ENCODE data around the gene CDKN2A. TPM values are rescaled to one million over a fixed set of nuclear protein-coding genes. Genes with fewer than 3 reads are reported as not detected.

The CDKN2A gene
- total RNA-seq, 1 experiment from 2014 or later: 282 TPM

GRCh38 chr9:21993007-21993406 is 1.2 kb downstream of the CDKN2A start:
- Histone ChIP-seq H3K79me2 (ENCODE audit: low read depth) (peaks cover 95% of the 10 kb centered on the region), H3K9me2 (ENCODE audit: insufficient read depth) (no peaks in the 10 kb centered on the region), H3K4me3 (peak overlapping the region; percentile 95), H2AFZ (peak overlapping the region; percentile 85; the same call in 1 of the 2 replicates), H3K9me3 (ENCODE audit: insufficient read depth, low read depth) (no peaks in the 10 kb centered on the region), H3K4me2 (peak overlapping the region; percentile 94), H3K36me3 (ENCODE audit: low read depth) (peaks cover 14% of the 10 kb centered on the region), H3K27ac (peak overlapping the region; percentile 78), H3F3A (ENCODE audit: insufficient read depth, low read depth) (peaks cover 18% of the 10 kb centered on the region), H3K27me3 (ENCODE audit: insufficient read depth, low read depth) (no peaks in the 10 kb centered on the region), H4K20me1 (ENCODE audit: insufficient read depth) (no peaks in the 10 kb centered on the region), H3K4me1 (replicated peaks; ENCODE audit: insufficient read depth) (peaks cover 33% of the 10 kb centered on the region; the same call in 1 of the 2 replicates)
- no TSS peak for BruUV-seq (replicated peaks)
- intact Hi-C loops (cut with micrococcal nuclease; ENCODE audit: unreplicated experiment): no loop called here
- DNase-seq: no peak
- POLR2A ChIA-PET (ENCODE audit: unreplicated experiment): no interaction called here
- CTCF ChIA-PET: no interaction called here
- TF ChIP-seq EZH2 (IDR thresholded peaks at IDR 0.05; ENCODE audit: low read depth) (no peak), CTCF (conservative IDR thresholded peaks at IDR 0.05) (0 out of 2 replicates have a peak, but pooled peaks have one; percentile 7)

GRCh38 chr9:21991072-21991959 is 2.9 kb downstream of the CDKN2A start:
- Histone ChIP-seq H3K79me2 (ENCODE audit: low read depth) (peaks cover 95% of the 10 kb centered on the region), H3K4me1 (replicated peaks; ENCODE audit: insufficient read depth) (peaks cover 25% of the 10 kb centered on the region; the same call in 1 of the 2 replicates), H3K36me3 (ENCODE audit: low read depth) (peaks cover 14% of the 10 kb centered on the region), H3K27ac (0 out of 2 replicates have a peak overlapping the region, but pooled peaks have one; percentile 34), H2AFZ (no peak overlapping the region), H3F3A (ENCODE audit: insufficient read depth, low read depth) (peaks cover 18% of the 10 kb centered on the region), H3K4me3 (peak overlapping the region; percentile 95), H3K4me2 (peak overlapping the region; percentile 94), H3K9me2 (ENCODE audit: insufficient read depth) (no peaks in the 10 kb centered on the region), H3K27me3 (ENCODE audit: insufficient read depth, low read depth) (no peaks in the 10 kb centered on the region), H4K20me1 (ENCODE audit: insufficient read depth) (no peaks in the 10 kb centered on the region), H3K9me3 (ENCODE audit: insufficient read depth, low read depth) (no peaks in the 10 kb centered on the region)
- CTCF ChIA-PET: no interaction called here
- no peak for TF ChIP-seq CTCF (conservative IDR thresholded peaks at IDR 0.05)
- TF ChIP-seq EZH2 (IDR thresholded peaks at IDR 0.05; ENCODE audit: low read depth): no peak
- intact Hi-C loops (cut with micrococcal nuclease; ENCODE audit: unreplicated experiment): no loop called here
- POLR2A ChIA-PET (ENCODE audit: unreplicated experiment): no interaction called here
- BruUV-seq (replicated peaks): TSS peak; percentile 0
- no peak for DNase-seq

- CTCF ChIA-PET: interaction anchor here (0.6 to 0.8 kb wide), 2 partner anchors 9 to 250 kb away, joined by 3 read pairs; no protein-coding TSS in a partner anchor
- no peak for TF ChIP-seq CTCF (conservative IDR thresholded peaks at IDR 0.05)
- TF ChIP-seq EZH2 (IDR thresholded peaks at IDR 0.05; ENCODE audit: low read depth): no peak
- Histone ChIP-seq H3K27ac (no peak overlapping the region), H3K4me1 (replicated peaks; ENCODE audit: insufficient read depth) (peaks cover 25% of the 10 kb centered on the region; the same call in 1 of the 2 replicates), H3K9me3 (ENCODE audit: insufficient read depth, low read depth) (no peaks in the 10 kb centered on the region), H3K79me2 (ENCODE audit: low read depth) (peaks cover 95% of the 10 kb centered on the region), H2AFZ (no peak overlapping the region), H3K9me2 (ENCODE audit: insufficient read depth) (no peaks in the 10 kb centered on the region), H3F3A (ENCODE audit: insufficient read depth, low read depth) (peaks cover 14% of the 10 kb centered on the region), H3K4me2 (no peak overlapping the region), H3K36me3 (ENCODE audit: low read depth) (peaks cover 22% of the 10 kb centered on the region), H3K4me3 (no peak overlapping the region), H3K27me3 (ENCODE audit: insufficient read depth, low read depth) (no peaks in the 10 kb centered on the region), H4K20me1 (ENCODE audit: insufficient read depth) (no peaks in the 10 kb centered on the region)
- no TSS peak for BruUV-seq (replicated peaks)
- no peak for DNase-seq
- POLR2A ChIA-PET (ENCODE audit: unreplicated experiment): interaction anchor here (0.6 kb wide), 1 partner anchor 126 kb away, joined by 5 read pairs; no protein-coding TSS in a partner anchor
- intact Hi-C loops (cut with micrococcal nuclease; ENCODE audit: unreplicated experiment): loop anchor here (10.0 kb wide), 1 partner anchor 465 kb away; no protein-coding TSS in a partner anchor
These were observed 4.6 kb downstream of the CDKN2A start for GRCh38 chr9:21989440-21990189.
